Activated naive CD4-positive, alpha-beta T cell treated with Interleukin-2 at 50 U/mL for 16 hours (primary cell): ENCODE measurements around the gene KIAA0319L.
"Not testable (repeated sequence)": the region's sequence is repeated elsewhere in the genome, so short reads cannot be mapped to it uniquely, and the experiment has no call there.

Source experiments
- DNase-seq: peaks from one replicate; pipeline ENCODE4 v3.0.0-alpha.2; 2020

KIAA0319L gene

DNA sequence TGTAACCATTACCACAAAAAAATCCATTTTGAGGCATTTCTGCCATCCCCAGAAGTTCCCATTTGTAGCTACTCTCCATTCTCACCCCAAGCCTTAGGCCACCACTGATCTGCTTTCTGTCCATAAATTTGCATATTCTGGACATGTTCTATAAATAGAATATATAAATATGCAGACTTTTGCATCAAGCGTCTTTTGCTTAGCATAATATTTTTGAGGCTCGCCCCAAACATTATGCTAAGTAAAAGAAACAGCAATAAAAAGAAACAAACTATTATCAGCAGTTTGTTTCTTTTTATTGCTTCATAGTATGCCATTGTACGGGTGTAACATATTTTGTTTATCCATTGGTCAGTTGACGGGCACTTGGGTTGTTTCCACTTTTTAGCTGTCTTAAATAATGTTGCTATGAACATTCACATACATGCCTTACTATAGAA, 23.8 kb upstream of the KIAA0319L start:
- no peak for DNase-seq

DNA sequence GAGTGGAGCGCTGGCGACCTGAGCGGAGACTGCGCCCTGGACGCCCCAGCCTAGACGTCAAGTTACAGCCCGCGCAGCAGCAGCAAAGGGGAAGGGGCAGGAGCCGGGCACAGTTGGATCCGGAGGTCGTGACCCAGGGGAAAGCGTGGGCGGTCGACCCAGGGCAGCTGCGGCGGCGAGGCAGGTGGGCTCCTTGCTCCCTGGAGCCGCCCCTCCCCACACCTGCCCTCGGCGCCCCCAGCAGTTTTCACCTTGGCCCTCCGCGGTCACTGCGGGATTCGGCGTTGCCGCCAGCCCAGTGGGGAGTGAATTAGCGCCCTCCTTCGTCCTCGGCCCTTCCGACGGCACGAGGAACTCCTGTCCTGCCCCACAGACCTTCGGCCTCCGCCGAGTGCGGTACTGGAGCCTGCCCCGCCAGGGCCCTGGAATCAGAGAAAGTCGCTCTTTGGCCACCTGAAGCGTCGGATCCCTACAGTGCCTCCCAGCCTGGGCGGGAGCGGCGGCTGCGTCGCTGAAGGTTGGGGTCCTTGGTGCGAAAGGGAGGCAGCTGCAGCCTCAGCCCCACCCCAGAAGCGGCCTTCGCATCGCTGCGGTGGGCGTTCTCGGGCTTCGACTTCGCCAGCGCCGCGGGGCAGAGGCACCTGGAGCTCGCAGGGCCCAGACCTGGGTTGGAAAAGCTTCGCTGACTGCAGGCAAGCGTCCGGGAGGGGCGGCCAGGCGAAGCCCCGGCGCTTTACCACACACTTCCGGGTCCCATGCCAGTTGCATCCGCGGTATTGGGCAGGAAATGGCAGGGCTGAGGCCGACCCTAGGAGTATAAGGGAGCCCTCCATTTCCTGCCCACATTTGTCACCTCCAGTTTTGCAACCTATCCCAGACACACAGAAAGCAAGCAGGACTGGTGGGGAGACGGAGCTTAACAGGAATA, 20.1 kb upstream of the KIAA0319L start:
- DNase-seq: peak; percentile 58

DNA sequence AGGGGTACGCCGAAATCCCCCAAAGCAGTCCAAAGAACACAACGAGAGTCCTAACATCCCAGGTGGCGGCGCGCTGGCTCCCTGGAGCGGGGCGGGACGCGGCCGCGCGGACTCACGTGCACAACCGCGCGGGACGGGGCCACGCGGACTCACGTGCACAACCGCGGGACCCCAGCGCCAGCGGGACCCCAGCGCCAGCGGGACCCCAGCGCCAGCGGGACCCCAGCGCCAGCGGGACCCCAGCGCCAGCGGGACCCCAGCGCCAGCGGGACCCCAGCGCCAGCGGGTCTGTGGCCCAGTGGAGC, 19.5 kb upstream of the KIAA0319L start:
- not testable (repeated sequence) for DNase-seq

- DNase-seq: no peak
Observed at GRCh38 chr1:35576061-35576765, 19.0 kb upstream of the KIAA0319L start.

DNA sequence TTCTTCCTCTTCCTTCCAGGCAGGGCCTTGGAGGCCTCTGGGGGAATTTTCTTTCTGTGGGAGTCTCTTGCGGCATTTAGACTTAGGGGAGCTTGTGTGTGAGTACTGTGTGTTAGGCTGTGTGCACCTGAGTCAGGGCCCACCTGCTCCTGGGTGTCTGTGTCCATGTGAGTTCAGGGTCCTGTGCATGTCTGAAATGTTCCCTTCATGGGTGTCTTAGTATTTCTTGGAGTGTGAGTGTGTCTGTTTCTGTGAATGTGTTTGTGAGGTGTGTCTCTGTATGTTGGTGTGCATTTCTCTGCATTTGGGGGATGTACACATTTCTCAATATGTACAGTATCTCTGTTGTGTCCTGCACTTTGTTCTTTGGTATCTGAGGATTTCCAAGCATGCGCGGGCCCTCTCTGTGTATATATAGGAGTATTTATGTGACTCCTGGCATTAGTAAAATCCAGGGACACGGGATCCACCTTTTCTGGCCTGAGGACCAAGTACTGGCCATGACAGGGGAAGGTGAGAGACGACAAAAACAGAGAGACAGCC, 18.3 kb upstream of the KIAA0319L start:
- DNase-seq: no peak

DNA sequence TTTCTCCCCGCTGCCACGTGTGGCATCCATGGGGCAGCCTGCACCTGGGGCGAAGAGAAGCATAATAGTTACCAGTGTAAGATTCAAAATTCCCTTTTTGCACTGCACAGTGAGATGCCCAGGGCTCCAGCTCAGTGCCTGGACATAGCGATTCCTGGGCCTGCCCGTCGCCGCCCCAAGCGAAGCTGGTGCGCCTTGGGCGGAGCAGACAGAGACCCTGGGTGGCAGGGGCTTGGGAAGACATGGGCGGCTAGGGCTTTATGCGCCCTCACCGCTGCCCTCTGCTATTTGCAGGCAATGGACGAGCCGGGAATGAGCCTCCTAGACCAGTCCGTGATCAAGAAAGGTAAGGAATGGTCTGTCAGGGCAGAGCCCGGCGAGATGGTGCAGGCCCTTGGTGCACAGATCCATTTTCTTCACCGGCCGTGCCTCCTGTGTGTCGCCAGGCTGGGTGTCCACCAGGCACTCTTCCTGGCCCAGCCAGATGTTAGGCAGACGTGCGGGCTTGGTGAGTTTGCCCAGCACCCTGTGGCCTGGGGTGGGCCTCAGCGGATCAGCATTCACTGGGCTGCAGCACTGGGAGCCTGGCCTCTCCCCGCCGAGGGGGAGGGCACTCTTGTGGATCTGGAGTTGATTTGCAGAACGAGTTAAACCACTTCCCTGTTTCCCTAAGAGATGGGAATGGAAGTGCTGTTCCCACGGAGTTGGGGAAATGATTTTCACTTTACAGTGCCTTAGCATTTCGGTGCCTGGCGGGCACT, 17.6 kb upstream of the KIAA0319L start:
- no peak for DNase-seq

- no peak for DNase-seq
Observed at GRCh38 chr1:35574125-35574654, 17.0 kb upstream of the KIAA0319L start.

GRCh38 chr1:35573198-35574124, 16.3 kb upstream of the KIAA0319L start, which contains the start of gene TFAP2E:
Gene TFAP2E, plus strand, starts transcription at chr1:35573314. Its CDS starts 264 bp downstream, at chr1:35573578.
- no peak for DNase-seq

GRCh38 chr1:35572296-35572695, 15.1 kb upstream of the KIAA0319L start:
- no peak for DNase-seq

DNA sequence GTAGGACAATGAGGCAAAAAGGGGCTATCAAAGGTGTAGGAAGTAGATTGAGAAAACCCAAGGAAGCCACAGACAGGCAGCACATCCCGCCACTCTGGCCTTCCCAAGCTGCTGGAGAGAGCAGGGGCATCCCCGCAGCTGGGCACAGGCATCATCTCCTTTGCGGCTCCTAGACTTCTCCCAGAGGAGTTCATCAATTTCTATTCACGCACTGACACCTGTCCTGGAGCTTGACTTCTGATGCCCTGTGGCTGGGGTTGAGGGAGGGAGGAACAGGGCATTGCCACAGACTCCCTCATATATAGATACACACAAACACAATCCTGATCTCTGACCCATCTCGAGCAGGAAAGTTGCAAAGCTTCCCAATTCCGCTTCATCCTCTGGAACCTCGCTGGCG, 14.1 kb upstream of the KIAA0319L start:
- no peak for DNase-seq

DNA sequence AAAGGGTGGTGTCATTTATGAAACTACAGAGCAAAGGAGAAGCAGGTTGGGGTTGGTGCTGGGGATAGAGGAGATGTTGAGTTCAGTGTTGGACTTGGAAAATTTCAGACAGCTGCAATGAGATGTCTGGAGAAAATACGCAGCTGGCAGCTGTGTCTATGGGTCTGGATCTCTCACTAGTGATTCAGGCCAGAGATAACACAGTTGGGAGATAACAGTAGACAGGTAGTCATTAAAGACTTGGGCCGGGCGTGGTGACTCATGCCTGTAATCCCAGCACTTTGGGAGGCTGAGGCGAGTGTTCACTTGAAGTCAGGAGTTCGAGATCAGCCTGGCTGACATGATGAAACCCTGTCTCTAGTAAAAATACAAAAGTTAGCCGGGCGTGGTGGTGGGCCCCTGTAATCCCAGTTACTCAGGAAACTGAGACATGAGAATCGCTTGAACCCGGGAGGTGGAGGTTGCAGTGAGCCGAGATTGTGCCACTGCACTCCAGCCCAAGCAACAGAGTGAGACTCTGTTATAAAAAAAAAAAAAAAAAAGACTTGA, 13.5 kb upstream of the KIAA0319L start:
- no peak for DNase-seq

DNA sequence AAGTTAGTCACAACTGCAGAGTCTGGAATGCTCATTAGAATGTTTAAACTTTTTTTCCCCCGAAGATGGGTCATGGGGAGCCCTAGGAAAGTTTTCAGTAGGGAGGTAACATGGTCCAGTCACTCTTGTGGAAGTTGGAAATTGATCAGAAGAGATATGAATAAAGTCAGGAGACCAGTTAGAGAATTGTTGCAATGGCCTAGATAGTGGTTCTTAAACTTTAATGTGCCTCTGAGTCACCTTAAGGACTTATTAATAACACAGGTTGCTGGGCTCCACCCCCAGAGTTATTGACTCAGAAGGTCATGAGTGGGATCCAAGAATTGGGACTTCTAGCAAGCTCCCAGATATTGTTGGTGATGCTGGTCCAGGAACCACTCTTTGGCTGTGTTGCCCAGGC, 12.7 kb upstream of the KIAA0319L start:
- no peak for DNase-seq

- DNase-seq: peak; percentile 65
Observed at GRCh38 chr1:35568975-35569395, 11.8 kb upstream of the KIAA0319L start.

- no peak for DNase-seq
Observed at GRCh38 chr1:35567947-35568558, 10.8 kb upstream of the KIAA0319L start.

GRCh38 chr1:35565742-35566133, 8.5 kb upstream of the KIAA0319L start:
- no peak for DNase-seq

DNA sequence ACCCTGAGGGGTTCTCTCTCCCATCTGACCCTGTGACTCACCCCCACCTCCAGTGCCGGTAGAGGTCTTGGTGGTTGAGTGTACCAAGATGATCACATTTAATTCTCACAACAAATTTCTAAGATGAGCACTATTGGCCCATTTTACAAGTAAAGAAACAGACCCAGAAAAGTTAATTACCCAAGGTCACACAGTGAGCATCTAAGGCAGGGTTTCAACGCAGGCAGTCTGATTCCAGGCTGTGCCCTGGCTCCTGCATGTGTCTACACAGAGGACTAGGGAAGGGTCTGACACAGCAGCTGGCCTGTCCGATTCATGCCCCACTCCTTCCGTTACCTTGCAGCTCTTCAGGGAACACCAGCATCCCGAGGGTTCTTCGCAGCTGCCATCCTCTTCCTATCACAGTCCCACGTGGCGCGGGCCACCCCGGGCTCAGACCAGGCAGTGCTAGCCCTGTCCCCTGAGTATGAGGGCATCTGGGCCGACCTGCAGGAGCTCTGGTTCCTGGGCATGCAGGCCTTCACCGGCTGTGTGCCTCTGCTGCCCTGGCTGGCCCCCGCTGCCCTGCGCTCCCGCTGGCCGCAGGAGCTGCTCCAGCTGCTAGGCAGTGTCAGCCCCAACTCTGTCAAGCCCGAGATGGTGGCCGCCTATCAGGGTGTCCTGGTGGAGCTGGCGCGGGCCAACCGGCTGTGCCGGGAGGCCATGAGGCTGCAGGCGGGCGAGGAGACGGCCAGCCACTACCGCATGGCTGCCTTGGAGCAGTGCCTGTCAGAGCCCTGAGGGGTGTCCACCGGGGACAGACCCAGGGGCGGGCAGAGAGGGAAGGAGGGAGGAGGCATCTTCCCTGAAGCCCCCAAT, 7.9 kb upstream of the KIAA0319L start:
- no peak for DNase-seq

GRCh38 chr1:35564037-35564883, 7.1 kb upstream of the KIAA0319L start:
- DNase-seq: peak; percentile 81

DNA sequence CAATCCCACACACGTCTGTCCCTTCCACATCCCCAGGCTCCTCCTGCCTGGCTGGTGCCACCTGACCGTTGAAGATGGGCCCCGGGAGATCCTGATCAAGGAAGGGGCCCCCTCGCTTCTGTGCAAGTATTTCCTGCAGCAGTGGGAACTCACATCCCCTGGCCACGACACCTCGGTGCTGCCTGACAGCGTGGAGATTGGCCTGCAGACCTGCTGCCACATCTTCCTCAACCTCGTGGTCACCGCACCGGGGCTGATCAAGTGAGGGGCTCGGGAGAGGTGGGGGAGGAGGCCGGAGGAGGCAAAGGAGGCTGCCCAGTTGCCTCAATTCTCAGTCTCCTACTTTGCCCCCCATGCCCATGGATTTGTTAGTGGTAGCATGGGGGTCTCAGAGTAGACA, 6.0 kb upstream of the KIAA0319L start:
- no peak for DNase-seq
